ENCODE data around the gene TRIM40. TPM values are rescaled to one million over a fixed set of nuclear protein-coding genes. Genes with fewer than 3 reads are reported as not detected.

The TRIM40 gene
- total and polyA plus RNA-seq, 2 experiments from 2014 or later, result not detected

- TF ChIP-seq POLR2AphosphoS5 (IDR thresholded peaks at IDR 0.05; ENCODE audit: low read depth) (no peak), ZNF462 (CRISPR knock-in tag; IDR thresholded peaks at IDR 0.05) (no peak)
Measured at GRCh38 chr6:30113003-30113759, 22.8 kb upstream of the TRIM40 start, which contains the start of gene TRIM31 (continued).

GRCh38 chr6:30113841-30114240, 22.1 kb upstream of the TRIM40 start:
- Histone ChIP-seq H3K4me2 (no peak overlapping the region), H3K9me2 (ENCODE audit: insufficient read depth) (no peaks in the 10 kb centered on the region), H3K27ac (ENCODE audit: low read depth) (no peak overlapping the region), H3F3A (replicated peaks; ENCODE audit: low read depth) (no peaks in the 10 kb centered on the region), H3K79me2 (replicated peaks; ENCODE audit: insufficient read depth) (no peaks in the 10 kb centered on the region), H3K4me3 (no peak overlapping the region), H3K4me1 (ENCODE audit: insufficient read depth) (no peaks in the 10 kb centered on the region), H2AFZ (no peak overlapping the region), H3K27me3 (ENCODE audit: insufficient read depth) (peaks cover 54% of the 10 kb centered on the region), H4K20me1 (replicated peaks; ENCODE audit: insufficient read depth) (no peaks in the 10 kb centered on the region), H3K36me3 (ENCODE audit: insufficient read depth) (no peaks in the 10 kb centered on the region)
- DNase-seq (ENCODE audit: low spot score) (no peak), ATAC-seq (no peak)
- H3K9me3 Mint-ChIP-seq, result no peaks in the 10 kb centered on the region
- H3K27me3 Mint-ChIP-seq (ENCODE audit: insufficient read depth, low read depth, poor library complexity), result peaks cover 12% of the 10 kb centered on the region
- no peak overlapping the region for H3K27ac Mint-ChIP-seq
- H3K4me3 Mint-ChIP-seq, result no peak overlapping the region
- H3K4me1 Mint-ChIP-seq, result no peaks in the 10 kb centered on the region
- no peaks in the 10 kb centered on the region for H3K36me3 Mint-ChIP-seq (ENCODE audit: low read depth)
- no peak for TF ChIP-seq EZH2 (IDR thresholded peaks at IDR 0.05; ENCODE audit: low read depth, unreplicated experiment)
- TF ChIP-seq CREB1 (CRISPR knock-in tag; IDR thresholded peaks at IDR 0.05; ENCODE audit: low read depth), result no peak
- TF ChIP-seq EZH2phosphoT487 (IDR thresholded peaks at IDR 0.05; ENCODE audit: unreplicated experiment), result no peak
- TF ChIP-seq POLR2AphosphoS5 (IDR thresholded peaks at IDR 0.05; ENCODE audit: low read depth), result no peak
- TF ChIP-seq REST (IDR thresholded peaks at IDR 0.05; ENCODE audit: unreplicated experiment), result no peak
- TF ChIP-seq NANOG (IDR thresholded peaks at IDR 0.05; ENCODE audit: borderline replicate concordance), result no peak
- TF ChIP-seq ZNF114 (CRISPR knock-in tag; IDR thresholded peaks at IDR 0.05), result no peak
- TF ChIP-seq CTCF (conservative IDR thresholded peaks at IDR 0.05; ENCODE audit: low read depth in 2 of 2), result no peak
- no peak for TF ChIP-seq ETS1 (IDR thresholded peaks at IDR 0.05)
- TF ChIP-seq ZNF331 (CRISPR knock-in tag; IDR thresholded peaks at IDR 0.05; ENCODE audit: low read depth), result no peak
- TF ChIP-seq STAT1 (IDR thresholded peaks at IDR 0.05; ENCODE audit: unreplicated experiment), result no peak
